GM23338 (cell line): ENCODE data around the gene POMT2. TPM values are rescaled to one million over a fixed set of nuclear protein-coding genes. Genes with fewer than 3 reads are reported as not detected.

Experiments used
- ATAC-seq: fragments of 200-7000 bp; cut with Tn5 transposase; 3 replicates; pipeline ENCODE4 v1.9.1; 2020
- DNase-seq: peaks from one replicate; pipeline ENCODE4 v3.0.0-alpha.2; 2015; ENCODE audit warnings: low spot score
- H2AFZ ChIP-seq: fragments of 200-600 bp; sonication (generic); 2 replicates; pipeline ENCODE4 v1.8.0; 2016; ENCODE audit warnings: antibody characterized with exemption, mild to moderate bottlenecking, moderate library complexity
- H3F3A ChIP-seq: fragments of 200-600 bp; sonication (generic); replicated peaks from 2 replicates; pipeline ENCODE4 v1.8.0; 2017; ENCODE audit warnings: antibody characterized with exemption, mixed run types, low read depth
- H3K27ac ChIP-seq: fragments of 200-600 bp; sonication (generic); 2 replicates; pipeline ENCODE4 v1.6.1; 2016; ENCODE audit warnings: low read depth
- H3K27me3 ChIP-seq: fragments of 200-600 bp; sonication (generic); 2 replicates; pipeline ENCODE4 v1.8.0; 2016; ENCODE audit warnings: mild to moderate bottlenecking, mixed run types, moderate library complexity; ENCODE audit not compliant: insufficient read depth
- H3K36me3 ChIP-seq: fragments of 200-600 bp; sonication (generic); 2 replicates; pipeline ENCODE4 v1.8.0; 2016; ENCODE audit warnings: mild to moderate bottlenecking; ENCODE audit not compliant: insufficient read depth
- H3K4me1 ChIP-seq: fragments of 200-600 bp; sonication (generic); 2 replicates; pipeline ENCODE4 v1.8.0; 2016; ENCODE audit warnings: mild to moderate bottlenecking, moderate library complexity; ENCODE audit not compliant: insufficient read depth
- H3K4me2 ChIP-seq: fragments of 200-600 bp; sonication (generic); 2 replicates; pipeline ENCODE4 v1.7.1; 2017; ENCODE audit warnings: mixed run types
- H3K4me3 ChIP-seq: fragments of 200-600 bp; sonication (generic); 2 replicates; pipeline ENCODE4 v1.6.1; 2016; ENCODE audit warnings: mixed run types
- H3K79me2 ChIP-seq: fragments of 200-600 bp; sonication (generic); replicated peaks from 2 replicates; pipeline ENCODE4 v1.8.0; 2017; ENCODE audit warnings: mild to moderate bottlenecking; ENCODE audit not compliant: insufficient read depth
- H3K9me2 ChIP-seq: fragments of 200-600 bp; sonication (generic); 2 replicates; pipeline ENCODE4 v1.8.0; 2017; ENCODE audit not compliant: insufficient read depth
- H4K20me1 ChIP-seq: fragments of 200-600 bp; sonication (generic); replicated peaks from 2 replicates; pipeline ENCODE4 v1.8.0; 2017; ENCODE audit warnings: mild to moderate bottlenecking; ENCODE audit not compliant: insufficient read depth
- H3K27ac Mint-ChIP-seq: 2 replicates; pipeline ENCODE4 v1.8.0; 2020; ENCODE audit warnings: inconsistent platforms, mild to moderate bottlenecking, moderate library complexity, mixed read lengths
- H3K27me3 Mint-ChIP-seq: 3 replicates; pipeline ENCODE4 v1.8.0; 2022; ENCODE audit warnings: low read depth, mild to moderate bottlenecking, moderate library complexity, mixed read lengths, inconsistent platforms; ENCODE audit not compliant: insufficient read depth, poor library complexity
- H3K36me3 Mint-ChIP-seq: 3 replicates; pipeline ENCODE4 v1.8.0; 2021; ENCODE audit warnings: low read depth, mild to moderate bottlenecking, inconsistent platforms, moderate library complexity, mixed read lengths
- H3K4me1 Mint-ChIP-seq: 3 replicates; pipeline ENCODE4 v1.8.0; 2020; ENCODE audit warnings: mild to moderate bottlenecking, inconsistent platforms, mixed read lengths
- H3K4me3 Mint-ChIP-seq: 3 replicates; pipeline ENCODE4 v1.8.0; 2021; ENCODE audit warnings: moderate library complexity, mild to moderate bottlenecking, inconsistent platforms, mixed read lengths
- H3K9me3 Mint-ChIP-seq: 3 replicates; pipeline ENCODE4 v1.8.0; 2020; ENCODE audit warnings: moderate library complexity, mild to moderate bottlenecking, inconsistent platforms, mixed read lengths
- EZH2 ChIP-seq: fragments of 200-600 bp; sonication (generic); IDR thresholded peaks from one replicate; pipeline ENCODE4 v1.8.0; 2017; ENCODE audit warnings: antibody characterized with exemption, mild to moderate bottlenecking, low read depth; ENCODE audit not compliant: unreplicated experiment
- EZH2phosphoT487 ChIP-seq: fragments of 200-600 bp; sonication (generic); IDR thresholded peaks from one replicate; pipeline ENCODE4 v1.8.1; 2018; ENCODE audit warnings: antibody characterized with exemption; ENCODE audit not compliant: unreplicated experiment
- JUNB ChIP-seq: IDR thresholded peaks from one replicate; pipeline ENCODE4 v1.6.1; 2016; ENCODE audit warnings: antibody characterized with exemption; ENCODE audit not compliant: unreplicated experiment
- POLR2AphosphoS5 ChIP-seq: IDR thresholded peaks from 2 replicates; pipeline ENCODE4 v1.6.1; 2016; ENCODE audit warnings: antibody characterized with exemption, low read depth
- ZNF114 ChIP-seq: fragments of 250-450 bp; sonication (Bioruptor Pico); IDR thresholded peaks from 2 replicates; pipeline ENCODE4 v1.5.0; 2020; ENCODE audit warnings: mild to moderate bottlenecking, moderate library complexity
- ZNF331 ChIP-seq: fragments of 250-450 bp; sonication (Bioruptor Pico); IDR thresholded peaks from 2 replicates; pipeline ENCODE4 v1.5.0; 2020; ENCODE audit warnings: low read depth, mild to moderate bottlenecking, moderate library complexity
- polyA plus RNA-seq: library from polyadenylated mRNA; unstranded; fragments of >200 nt; fragmentation: Nextera tagmentation; extraction: Ambion mirVana; gene quantifications from 2 replicates; pipeline ENCODE4 v1.2.1, GENCODE V29; 2016
- total RNA-seq: library from RNA; depleted of rRNA; stranded (reverse); fragments of >200 nt; shearing (Covaris generic); gene quantifications from 2 replicates; pipeline ENCODE4 v1.2.3, GENCODE V29; 2014
- TF ChIP-seq, protein P1 (sequence below): fragments of 250-450 bp; sonication (Bioruptor Pico); IDR thresholded peaks from 2 replicates; pipeline ENCODE4 v1.5.0; 2020; ENCODE audit warnings: mild to moderate bottlenecking, moderate library complexity
- TF ChIP-seq, protein P2 (sequence below): IDR thresholded peaks from one replicate; pipeline ENCODE4 v1.6.1; 2018; ENCODE audit warnings: antibody characterized with exemption; ENCODE audit not compliant: unreplicated experiment

POMT2 gene
- total and polyA plus RNA-seq, 2 experiments from 2014 or later: 24.3 to 29.9 TPM

- TF ChIP-seq, protein P1, sequence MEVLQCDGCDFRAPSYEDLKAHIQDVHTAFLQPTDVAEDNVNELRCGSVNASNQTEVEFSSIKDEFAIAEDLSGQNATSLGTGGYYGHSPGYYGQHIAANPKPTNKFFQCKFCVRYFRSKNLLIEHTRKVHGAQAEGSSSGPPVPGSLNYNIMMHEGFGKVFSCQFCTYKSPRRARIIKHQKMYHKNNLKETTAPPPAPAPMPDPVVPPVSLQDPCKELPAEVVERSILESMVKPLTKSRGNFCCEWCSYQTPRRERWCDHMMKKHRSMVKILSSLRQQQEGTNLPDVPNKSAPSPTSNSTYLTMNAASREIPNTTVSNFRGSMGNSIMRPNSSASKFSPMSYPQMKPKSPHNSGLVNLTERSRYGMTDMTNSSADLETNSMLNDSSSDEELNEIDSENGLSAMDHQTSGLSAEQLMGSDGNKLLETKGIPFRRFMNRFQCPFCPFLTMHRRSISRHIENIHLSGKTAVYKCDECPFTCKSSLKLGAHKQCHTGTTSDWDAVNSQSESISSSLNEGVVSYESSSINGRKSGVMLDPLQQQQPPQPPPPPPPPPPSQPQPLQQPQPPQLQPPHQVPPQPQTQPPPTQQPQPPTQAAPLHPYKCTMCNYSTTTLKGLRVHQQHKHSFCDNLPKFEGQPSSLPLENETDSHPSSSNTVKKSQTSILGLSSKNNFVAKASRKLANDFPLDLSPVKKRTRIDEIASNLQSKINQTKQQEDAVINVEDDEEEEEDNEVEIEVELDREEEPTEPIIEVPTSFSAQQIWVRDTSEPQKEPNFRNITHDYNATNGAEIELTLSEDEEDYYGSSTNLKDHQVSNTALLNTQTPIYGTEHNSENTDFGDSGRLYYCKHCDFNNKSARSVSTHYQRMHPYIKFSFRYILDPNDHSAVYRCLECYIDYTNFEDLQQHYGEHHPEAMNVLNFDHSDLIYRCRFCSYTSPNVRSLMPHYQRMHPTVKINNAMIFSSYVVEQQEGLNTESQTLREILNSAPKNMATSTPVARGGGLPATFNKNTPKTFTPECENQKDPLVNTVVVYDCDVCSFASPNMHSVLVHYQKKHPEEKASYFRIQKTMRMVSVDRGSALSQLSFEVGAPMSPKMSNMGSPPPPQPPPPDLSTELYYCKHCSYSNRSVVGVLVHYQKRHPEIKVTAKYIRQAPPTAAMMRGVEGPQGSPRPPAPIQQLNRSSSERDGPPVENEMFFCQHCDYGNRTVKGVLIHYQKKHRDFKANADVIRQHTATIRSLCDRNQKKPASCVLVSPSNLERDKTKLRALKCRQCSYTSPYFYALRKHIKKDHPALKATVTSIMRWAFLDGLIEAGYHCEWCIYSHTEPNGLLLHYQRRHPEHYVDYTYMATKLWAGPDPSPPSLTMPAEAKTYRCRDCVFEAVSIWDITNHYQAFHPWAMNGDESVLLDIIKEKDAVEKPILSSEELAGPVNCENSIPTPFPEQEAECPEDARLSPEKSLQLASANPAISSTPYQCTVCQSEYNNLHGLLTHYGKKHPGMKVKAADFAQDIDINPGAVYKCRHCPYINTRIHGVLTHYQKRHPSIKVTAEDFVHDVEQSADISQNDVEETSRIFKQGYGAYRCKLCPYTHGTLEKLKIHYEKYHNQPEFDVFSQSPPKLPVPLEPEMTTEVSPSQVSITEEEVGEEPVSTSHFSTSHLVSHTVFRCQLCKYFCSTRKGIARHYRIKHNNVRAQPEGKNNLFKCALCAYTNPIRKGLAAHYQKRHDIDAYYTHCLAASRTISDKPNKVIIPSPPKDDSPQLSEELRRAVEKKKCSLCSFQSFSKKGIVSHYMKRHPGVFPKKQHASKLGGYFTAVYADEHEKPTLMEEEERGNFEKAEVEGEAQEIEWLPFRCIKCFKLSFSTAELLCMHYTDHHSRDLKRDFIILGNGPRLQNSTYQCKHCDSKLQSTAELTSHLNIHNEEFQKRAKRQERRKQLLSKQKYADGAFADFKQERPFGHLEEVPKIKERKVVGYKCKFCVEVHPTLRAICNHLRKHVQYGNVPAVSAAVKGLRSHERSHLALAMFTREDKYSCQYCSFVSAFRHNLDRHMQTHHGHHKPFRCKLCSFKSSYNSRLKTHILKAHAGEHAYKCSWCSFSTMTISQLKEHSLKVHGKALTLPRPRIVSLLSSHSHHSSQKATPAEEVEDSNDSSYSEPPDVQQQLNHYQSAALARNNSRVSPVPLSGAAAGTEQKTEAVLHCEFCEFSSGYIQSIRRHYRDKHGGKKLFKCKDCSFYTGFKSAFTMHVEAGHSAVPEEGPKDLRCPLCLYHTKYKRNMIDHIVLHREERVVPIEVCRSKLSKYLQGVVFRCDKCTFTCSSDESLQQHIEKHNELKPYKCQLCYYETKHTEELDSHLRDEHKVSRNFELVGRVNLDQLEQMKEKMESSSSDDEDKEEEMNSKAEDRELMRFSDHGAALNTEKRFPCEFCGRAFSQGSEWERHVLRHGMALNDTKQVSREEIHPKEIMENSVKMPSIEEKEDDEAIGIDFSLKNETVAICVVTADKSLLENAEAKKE: no peak
- TF ChIP-seq, protein P2, sequence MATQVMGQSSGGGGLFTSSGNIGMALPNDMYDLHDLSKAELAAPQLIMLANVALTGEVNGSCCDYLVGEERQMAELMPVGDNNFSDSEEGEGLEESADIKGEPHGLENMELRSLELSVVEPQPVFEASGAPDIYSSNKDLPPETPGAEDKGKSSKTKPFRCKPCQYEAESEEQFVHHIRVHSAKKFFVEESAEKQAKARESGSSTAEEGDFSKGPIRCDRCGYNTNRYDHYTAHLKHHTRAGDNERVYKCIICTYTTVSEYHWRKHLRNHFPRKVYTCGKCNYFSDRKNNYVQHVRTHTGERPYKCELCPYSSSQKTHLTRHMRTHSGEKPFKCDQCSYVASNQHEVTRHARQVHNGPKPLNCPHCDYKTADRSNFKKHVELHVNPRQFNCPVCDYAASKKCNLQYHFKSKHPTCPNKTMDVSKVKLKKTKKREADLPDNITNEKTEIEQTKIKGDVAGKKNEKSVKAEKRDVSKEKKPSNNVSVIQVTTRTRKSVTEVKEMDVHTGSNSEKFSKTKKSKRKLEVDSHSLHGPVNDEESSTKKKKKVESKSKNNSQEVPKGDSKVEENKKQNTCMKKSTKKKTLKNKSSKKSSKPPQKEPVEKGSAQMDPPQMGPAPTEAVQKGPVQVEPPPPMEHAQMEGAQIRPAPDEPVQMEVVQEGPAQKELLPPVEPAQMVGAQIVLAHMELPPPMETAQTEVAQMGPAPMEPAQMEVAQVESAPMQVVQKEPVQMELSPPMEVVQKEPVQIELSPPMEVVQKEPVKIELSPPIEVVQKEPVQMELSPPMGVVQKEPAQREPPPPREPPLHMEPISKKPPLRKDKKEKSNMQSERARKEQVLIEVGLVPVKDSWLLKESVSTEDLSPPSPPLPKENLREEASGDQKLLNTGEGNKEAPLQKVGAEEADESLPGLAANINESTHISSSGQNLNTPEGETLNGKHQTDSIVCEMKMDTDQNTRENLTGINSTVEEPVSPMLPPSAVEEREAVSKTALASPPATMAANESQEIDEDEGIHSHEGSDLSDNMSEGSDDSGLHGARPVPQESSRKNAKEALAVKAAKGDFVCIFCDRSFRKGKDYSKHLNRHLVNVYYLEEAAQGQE: no peak
- no peak for TF ChIP-seq EZH2phosphoT487
These were observed 52.6 kb downstream of the POMT2 start (continued) for GRCh38 chr14:77267937-77268699.

DNA sequence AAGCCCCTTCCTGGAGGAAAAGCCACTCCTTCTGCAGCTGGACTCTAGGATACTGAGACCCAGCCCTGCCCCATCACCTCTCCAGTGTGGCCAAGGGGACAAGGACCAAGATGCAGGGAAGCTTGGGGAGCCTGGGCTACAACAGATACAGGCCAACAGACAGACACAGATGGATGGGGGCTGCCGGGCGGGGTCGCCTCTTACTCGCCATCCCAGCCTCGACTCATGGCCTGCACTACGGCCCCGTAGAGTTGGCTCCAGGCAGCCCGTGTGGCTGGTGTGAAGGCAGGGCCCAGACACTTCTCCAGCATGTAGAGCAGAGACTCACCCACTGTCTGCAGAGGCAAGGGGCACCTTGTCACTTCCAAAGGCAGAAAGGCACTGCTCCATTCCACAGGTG lies 54.3 kb downstream of the POMT2 start:
- Mint-ChIP-seq H3K27me3 (peaks cover 27% of the 10 kb centered on the region), H3K4me1 (peaks cover 6% of the 10 kb centered on the region), H3K36me3 (no peaks in the 10 kb centered on the region), H3K27ac (no peak overlapping the region), H3K9me3 (peaks cover 2% of the 10 kb centered on the region; the same call in 2 of the 3 replicates), H3K4me3 (no peak overlapping the region)
- no peak overlapping the region for H3K4me3 ChIP-seq
- DNase-seq: no peak
- H3K4me2 ChIP-seq: no peak overlapping the region
- H3K9me2 ChIP-seq: no peaks in the 10 kb centered on the region
- H3K36me3 ChIP-seq: no peaks in the 10 kb centered on the region
- ATAC-seq: no peak
- no peak overlapping the region for H2AFZ ChIP-seq
- H4K20me1 ChIP-seq: no peaks in the 10 kb centered on the region
- H3K27me3 ChIP-seq: peaks cover 35% of the 10 kb centered on the region
- H3K27ac ChIP-seq: no peak overlapping the region
- H3F3A ChIP-seq: peaks cover 4% of the 10 kb centered on the region; the same call in 1 of the 2 replicates
- no peaks in the 10 kb centered on the region; the same call in 1 of the 2 replicates for H3K4me1 ChIP-seq
- H3K79me2 ChIP-seq: no peaks in the 10 kb centered on the region
- TF ChIP-seq EZH2: no peak
- no peak for TF ChIP-seq JUNB
- no peak for TF ChIP-seq ZNF114 (CRISPR knock-in tag)
- no peak for TF ChIP-seq ZNF331 (CRISPR knock-in tag)
- no peak for TF ChIP-seq POLR2AphosphoS5
